ENCODE measurements around the gene GRID2.
"Not testable (repeated sequence)": the region's sequence is repeated elsewhere in the genome, so short reads cannot be mapped to it uniquely, and the experiment has no call there.

Gene GRID2

DNA sequence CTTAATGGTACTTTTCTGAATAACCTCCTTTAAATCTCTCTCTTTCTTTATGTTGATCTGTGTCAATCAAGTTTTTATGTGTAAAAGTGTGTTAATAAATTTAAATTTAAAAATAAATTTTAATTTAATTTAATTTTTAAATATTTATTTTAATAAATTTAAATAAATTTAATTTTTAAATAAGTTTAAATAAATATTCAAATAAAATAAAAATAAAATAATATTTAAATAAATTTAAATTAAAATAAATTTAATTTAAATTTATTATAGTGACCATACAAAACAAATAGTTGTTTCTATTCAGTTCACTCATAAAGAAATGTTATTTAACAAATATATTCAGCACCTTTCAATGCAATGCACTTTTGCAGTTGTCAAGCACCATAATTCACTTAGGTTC is 146.9 kb downstream of the GRID2 start (continued):
- TF ChIP-seq, protein P1, sequence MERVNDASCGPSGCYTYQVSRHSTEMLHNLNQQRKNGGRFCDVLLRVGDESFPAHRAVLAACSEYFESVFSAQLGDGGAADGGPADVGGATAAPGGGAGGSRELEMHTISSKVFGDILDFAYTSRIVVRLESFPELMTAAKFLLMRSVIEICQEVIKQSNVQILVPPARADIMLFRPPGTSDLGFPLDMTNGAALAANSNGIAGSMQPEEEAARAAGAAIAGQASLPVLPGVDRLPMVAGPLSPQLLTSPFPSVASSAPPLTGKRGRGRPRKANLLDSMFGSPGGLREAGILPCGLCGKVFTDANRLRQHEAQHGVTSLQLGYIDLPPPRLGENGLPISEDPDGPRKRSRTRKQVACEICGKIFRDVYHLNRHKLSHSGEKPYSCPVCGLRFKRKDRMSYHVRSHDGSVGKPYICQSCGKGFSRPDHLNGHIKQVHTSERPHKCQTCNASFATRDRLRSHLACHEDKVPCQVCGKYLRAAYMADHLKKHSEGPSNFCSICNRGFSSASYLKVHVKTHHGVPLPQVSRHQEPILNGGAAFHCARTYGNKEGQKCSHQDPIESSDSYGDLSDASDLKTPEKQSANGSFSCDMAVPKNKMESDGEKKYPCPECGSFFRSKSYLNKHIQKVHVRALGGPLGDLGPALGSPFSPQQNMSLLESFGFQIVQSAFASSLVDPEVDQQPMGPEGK (CRISPR knock-in tag; IDR thresholded peaks at IDR 0.05; ENCODE audit: borderline replicate concordance), result no peak

DNA sequence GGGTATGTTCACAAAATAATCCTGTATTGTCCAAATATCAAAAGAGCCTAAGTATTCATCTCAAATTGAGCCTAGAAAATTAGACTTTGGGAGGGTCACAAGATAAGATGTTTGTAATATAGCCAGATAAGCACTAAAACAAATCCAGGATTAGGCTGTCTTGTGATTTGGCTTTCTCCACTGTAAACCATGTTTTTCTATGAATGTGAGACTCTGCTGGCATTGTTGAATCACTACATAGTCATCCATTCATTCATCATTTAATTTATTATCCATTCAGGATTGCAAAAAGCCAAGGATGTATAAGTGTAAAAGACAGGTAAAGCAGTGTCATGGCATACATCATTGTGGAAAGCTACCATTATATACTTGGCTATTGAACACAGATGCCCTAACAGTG is 148.0 kb downstream of the GRID2 start:
- ATAC-seq, result no peak
- TF ChIP-seq CSRNP3 (CRISPR knock-in tag; IDR thresholded peaks at IDR 0.05), result no peak
- peak; percentile 9; the same call in 1 of the 2 replicates for TF ChIP-seq TOX (CRISPR knock-in tag; IDR thresholded peaks at IDR 0.05; ENCODE audit: borderline replicate concordance)

DNA sequence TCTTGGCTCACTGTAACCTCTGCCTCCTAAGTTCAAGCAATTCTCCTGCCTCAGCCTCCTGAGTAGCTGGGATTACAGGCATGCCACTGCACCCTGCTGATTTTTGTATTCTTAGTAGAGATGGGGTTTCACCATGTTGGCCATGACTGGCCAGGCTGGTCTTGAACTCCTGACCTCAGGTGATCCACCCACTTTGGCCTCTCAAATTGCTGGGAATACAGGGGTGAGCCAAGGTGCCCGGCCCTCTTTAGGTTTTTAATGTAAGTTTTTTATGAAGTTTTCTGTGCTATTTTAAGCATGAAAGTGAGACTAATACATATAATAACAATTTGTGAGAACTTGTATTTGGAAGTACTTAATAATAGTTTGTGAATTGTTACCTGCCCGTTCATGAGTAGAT is 148.6 kb downstream of the GRID2 start:
- not testable (repeated sequence) for ATAC-seq

- TF ChIP-seq BACH2 (CRISPR knock-in tag; IDR thresholded peaks at IDR 0.05; ENCODE audit: borderline replicate concordance) (no peak), PPARA (CRISPR knock-in tag; IDR thresholded peaks at IDR 0.05; ENCODE audit: borderline replicate concordance) (no peak), SNAI2 (CRISPR knock-in tag; IDR thresholded peaks at IDR 0.05) (no peak), POU6F1 (CRISPR knock-in tag; IDR thresholded peaks at IDR 0.05; ENCODE audit: borderline replicate concordance, low read depth) (no peak), ZNF565 (CRISPR knock-in tag; conservative IDR thresholded peaks at IDR 0.05; ENCODE audit: low read depth) (no peak), CSRNP3 (CRISPR knock-in tag; IDR thresholded peaks at IDR 0.05) (no peak), TSHZ2 (CRISPR knock-in tag; IDR thresholded peaks at IDR 0.05) (no peak), CSDC2 (CRISPR knock-in tag; IDR thresholded peaks at IDR 0.05) (no peak), ZFP30 (CRISPR knock-in tag; IDR thresholded peaks at IDR 0.05) (no peak), GLIS3 (CRISPR knock-in tag; IDR thresholded peaks at IDR 0.05) (no peak)
- ATAC-seq, result no peak
Measured at GRCh38 chr4:92455329-92455839, 151.6 kb downstream of the GRID2 start.

DNA sequence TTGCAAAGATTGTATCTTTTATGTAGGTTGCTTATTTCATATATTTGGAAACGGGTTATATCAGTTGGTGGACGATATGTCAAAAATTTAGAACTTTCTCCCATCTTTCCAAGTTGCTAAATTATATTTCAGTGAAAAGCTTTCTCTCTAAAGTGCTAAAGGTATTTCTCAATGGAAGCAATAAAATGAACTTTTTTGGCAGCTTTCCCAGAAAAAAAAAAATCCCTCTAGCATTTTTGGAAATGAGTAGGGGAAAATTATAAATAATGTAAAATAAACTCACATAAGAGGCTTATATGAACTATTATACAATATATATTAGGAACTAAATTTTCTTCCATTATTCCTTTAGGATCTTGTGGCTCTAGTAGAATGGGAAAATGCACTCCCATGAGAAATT is 152.2 kb downstream of the GRID2 start:
- TF ChIP-seq ZNF565 (CRISPR knock-in tag; conservative IDR thresholded peaks at IDR 0.05; ENCODE audit: low read depth) (no peak), TOX (CRISPR knock-in tag; IDR thresholded peaks at IDR 0.05; ENCODE audit: borderline replicate concordance) (no peak)
- ATAC-seq, result no peak

DNA sequence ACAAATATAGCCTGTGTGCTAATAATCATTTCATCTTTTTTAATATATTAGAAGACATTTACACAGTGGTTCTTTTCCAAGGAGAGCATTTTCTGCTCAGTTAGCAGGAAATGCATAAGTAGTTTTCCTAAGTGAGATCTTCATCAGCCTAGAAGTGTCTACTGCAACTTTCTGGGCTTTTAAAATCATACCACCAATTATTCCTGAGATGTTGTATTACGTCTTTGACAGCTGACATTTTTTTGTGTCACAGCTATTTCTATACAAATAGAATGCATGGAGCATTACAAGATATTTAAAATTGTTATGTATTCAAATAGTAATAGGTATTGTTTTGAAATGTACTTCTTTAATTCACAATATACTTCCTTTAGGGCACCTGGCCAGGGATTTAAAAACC is 158.0 kb downstream of the GRID2 start:
- ATAC-seq, result no peak
- TF ChIP-seq SNAI2 (CRISPR knock-in tag; IDR thresholded peaks at IDR 0.05), result no peak
- no peak for TF ChIP-seq ZNF565 (CRISPR knock-in tag; conservative IDR thresholded peaks at IDR 0.05; ENCODE audit: low read depth)
- TF ChIP-seq TSHZ2 (CRISPR knock-in tag; IDR thresholded peaks at IDR 0.05), result no peak
- no peak for TF ChIP-seq PPARA (CRISPR knock-in tag; IDR thresholded peaks at IDR 0.05; ENCODE audit: borderline replicate concordance)
- TF ChIP-seq ZNF8 (CRISPR knock-in tag; IDR thresholded peaks at IDR 0.05), result no peak
- no peak for TF ChIP-seq OSR1 (CRISPR knock-in tag; IDR thresholded peaks at IDR 0.05)
- no peak for TF ChIP-seq BACH2 (CRISPR knock-in tag; IDR thresholded peaks at IDR 0.05; ENCODE audit: borderline replicate concordance)
- TF ChIP-seq POU6F1 (CRISPR knock-in tag; IDR thresholded peaks at IDR 0.05; ENCODE audit: borderline replicate concordance, low read depth), result no peak
- no peak for TF ChIP-seq ZNF70 (CRISPR knock-in tag; IDR thresholded peaks at IDR 0.05)
- no peak for TF ChIP-seq ISL1 (CRISPR knock-in tag; IDR thresholded peaks at IDR 0.05)
- TF ChIP-seq GLIS3 (CRISPR knock-in tag; IDR thresholded peaks at IDR 0.05), result no peak

All from SK-N-SH treated with all-trans-retinoic acid at 6 μM for 48 hours (cell line).